HepG2 (cell line): Measurements from ENCODE around the gene MARVELD3. TPM values are rescaled to one million over a fixed set of nuclear protein-coding genes. Genes with fewer than 3 reads are reported as not detected.
A peak's percentile ranks its signal among the peaks of the same experiment; 100 is the strongest.

Experiments used
- DRAP1 ChIP-seq: IDR thresholded peaks from 2 replicates; pipeline ENCODE4 v1.6.1; 2016; ENCODE audit warnings: missing genetic modification reagents, missing compliant biosample characterization
- GABPA ChIP-seq, 2 experiments: IDR thresholded peaks; 2 replicates each; pipeline ENCODE4 v1.6.1; 2011 to 2016; ENCODE audit warnings: low read depth in 2 of 2, low read length in 1 of 2, missing biosample characterization in 1 of 2, missing genetic modification characterization in 1 of 2
- RARA ChIP-seq: IDR thresholded peaks from 2 replicates; pipeline ENCODE4 v1.6.1; 2016; ENCODE audit warnings: missing genetic modification reagents, missing compliant biosample characterization
- RFX1 ChIP-seq: fragments of 450-650 bp; IDR thresholded peaks from 2 replicates; pipeline ENCODE4 v1.6.1; 2017
- ZHX2 ChIP-seq, 2 experiments: sonication (generic) in 1 of 2; formaldehyde crosslinking in 1 of 2; IDR thresholded peaks; 2 replicates each; pipeline versions ENCODE4 v1.6.1 to v1.9.0; 2014 to 2022; ENCODE audit warnings: antibody characterized with exemption in 1 of 2, borderline replicate concordance in 1 of 2, inconsistent platforms in 1 of 2, low read depth in 1 of 2, missing genetic modification reagents in 1 of 2
- ZNF282 ChIP-seq: fragments of 450-650 bp; IDR thresholded peaks from 2 replicates; pipeline ENCODE4 v1.6.1; 2018; ENCODE audit not compliant: partially characterized antibody
- ZNF292 ChIP-seq: sonication (generic); formaldehyde crosslinking; IDR thresholded peaks from 2 replicates; pipeline ENCODE4 v1.8.1; 2022; ENCODE audit warnings: mild to moderate bottlenecking, low read depth, missing genetic modification reagents, borderline replicate concordance
- polyA plus RNA-seq, 8 experiments: library from polyadenylated mRNA; depleted of rRNA in 3 of 8; stranded (reverse) in 7 of 8; unstranded in 1 of 8; fragments of >200 nt; fragmentation: Illumina TruSeq in 4 of 8; extraction: Trizol in 4 of 8; gene quantifications; 2 replicates each; pipeline versions ENCODE4 v1.2.1 to v1.2.3, GENCODE V29; 2011 to 2016; ENCODE audit warnings: low read depth in 4 of 8, missing spikeins in 1 of 8, mixed read lengths in 1 of 8; ENCODE audit not compliant: insufficient read depth in 1 of 8
- total RNA-seq, 5 experiments: library from RNA; depleted of rRNA; stranded (reverse); fragments of >200 nt; fragmentation: Illumina TruSeq; extraction: Trizol; gene quantifications; 2 replicates each; pipeline ENCODE4 v1.2.3, GENCODE V29; 2016; ENCODE audit warnings: low read depth in 1 of 5

Gene MARVELD3
- total and polyA plus RNA-seq, 2 of the 13 experiments (the other 11 are each of a cell fraction or from before 2014, with no cell fraction given) = 4.8 to 5.6 TPM

GRCh38 chr16:71593048-71593999 is 32.7 kb upstream of the MARVELD3 start (continued):
- TF ChIP-seq ZHX2 (IDR thresholded peaks at IDR 0.05; ENCODE audit: low read depth) (peak; percentile 20; the same call in 1 of the 2 replicates), ZHX2 (CRISPR knock-in tag; IDR thresholded peaks at IDR 0.05; ENCODE audit: borderline replicate concordance) (no peak), GABPA (IDR thresholded peaks at IDR 0.05; ENCODE audit: low read depth, low read length) (no peak), GABPA (CRISPR knock-in tag; IDR thresholded peaks at IDR 0.05; ENCODE audit: low read depth) (0 out of 2 replicates have a peak, but pooled peaks have one; percentile 18), ZNF292 (CRISPR knock-in tag) (peak; percentile 16), DRAP1 (CRISPR knock-in tag) (peak; percentile 14; the same call in 1 of the 2 replicates), ZNF282 (no peak), RARA (CRISPR knock-in tag) (peak; percentile 60), RFX1 (no peak)
